Upper lobe of left lung (tissue), 4 donors: ENCODE results near the gene SYCE3.

Source experiments
- POLR2A ChIP-seq, 4 donors: fragments of 450-650 bp; IDR thresholded peaks; one replicate each; pipeline ENCODE4 v1.5.1; 2016 to 2017; ENCODE audit warnings: antibody characterized with exemption in 4 of 4, mild to moderate bottlenecking in 2 of 4
- POLR2AphosphoS5 ChIP-seq, 2 donors: sonication (generic); formaldehyde crosslinking; IDR thresholded peaks; one replicate each; pipeline ENCODE4 v1.5.1; 2017; ENCODE audit warnings: antibody characterized with exemption in 2 of 2
- TF ChIP-seq, protein P1 (sequence below), 6 experiments: fragments of 450-650 bp in 4 of 6; fragments of 200-600 bp in 2 of 6; sonication (generic) in 2 of 6; IDR thresholded peaks; one replicate each; pipeline ENCODE4 v1.5.1; 2016 to 2019; ENCODE audit warnings: antibody characterized with exemption in 6 of 6

- TF ChIP-seq POLR2A (IDR thresholded peaks at IDR 0.05) (no peak), POLR2AphosphoS5 (IDR thresholded peaks at IDR 0.05) (no peak)
- TF ChIP-seq, protein P1, sequence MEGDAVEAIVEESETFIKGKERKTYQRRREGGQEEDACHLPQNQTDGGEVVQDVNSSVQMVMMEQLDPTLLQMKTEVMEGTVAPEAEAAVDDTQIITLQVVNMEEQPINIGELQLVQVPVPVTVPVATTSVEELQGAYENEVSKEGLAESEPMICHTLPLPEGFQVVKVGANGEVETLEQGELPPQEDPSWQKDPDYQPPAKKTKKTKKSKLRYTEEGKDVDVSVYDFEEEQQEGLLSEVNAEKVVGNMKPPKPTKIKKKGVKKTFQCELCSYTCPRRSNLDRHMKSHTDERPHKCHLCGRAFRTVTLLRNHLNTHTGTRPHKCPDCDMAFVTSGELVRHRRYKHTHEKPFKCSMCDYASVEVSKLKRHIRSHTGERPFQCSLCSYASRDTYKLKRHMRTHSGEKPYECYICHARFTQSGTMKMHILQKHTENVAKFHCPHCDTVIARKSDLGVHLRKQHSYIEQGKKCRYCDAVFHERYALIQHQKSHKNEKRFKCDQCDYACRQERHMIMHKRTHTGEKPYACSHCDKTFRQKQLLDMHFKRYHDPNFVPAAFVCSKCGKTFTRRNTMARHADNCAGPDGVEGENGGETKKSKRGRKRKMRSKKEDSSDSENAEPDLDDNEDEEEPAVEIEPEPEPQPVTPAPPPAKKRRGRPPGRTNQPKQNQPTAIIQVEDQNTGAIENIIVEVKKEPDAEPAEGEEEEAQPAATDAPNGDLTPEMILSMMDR (IDR thresholded peaks at IDR 0.05), result no peak
These were observed 55.9 kb downstream of the SYCE3 start for GRCh38 chr22:50506611-50507420.
